Ishikawa (cell line): ENCODE results near the gene UNC13A.
A peak's percentile ranks its signal among the peaks of the same experiment; 100 is the strongest.

Experiments used
- CEBPB ChIP-seq: IDR thresholded peaks from 2 replicates; pipeline ENCODE4 v1.6.1; 2012
- EGR1 ChIP-seq: IDR thresholded peaks from 2 replicates; pipeline ENCODE4 v1.6.1; 2012
- EP300 ChIP-seq: IDR thresholded peaks from 2 replicates; pipeline ENCODE4 v1.6.1; 2012; ENCODE audit warnings: borderline replicate concordance
- NFIC ChIP-seq: IDR thresholded peaks from 2 replicates; pipeline ENCODE4 v1.6.1; 2012
- RAD21 ChIP-seq: IDR thresholded peaks from 2 replicates; pipeline ENCODE4 v1.6.1; 2012; ENCODE audit warnings: low read depth
- TAF1 ChIP-seq: IDR thresholded peaks from 2 replicates; pipeline ENCODE4 v1.6.1; 2012; ENCODE audit warnings: low read depth, mild to moderate bottlenecking
- TEAD4 ChIP-seq: IDR thresholded peaks from 2 replicates; pipeline ENCODE4 v1.6.1; 2012
- YY1 ChIP-seq: IDR thresholded peaks from 2 replicates; pipeline ENCODE4 v1.6.1; 2012; ENCODE audit warnings: low read depth
- TF ChIP-seq, protein P1 (sequence below): IDR thresholded peaks from 2 replicates; pipeline ENCODE4 v1.6.1; 2012; ENCODE audit warnings: low read depth, mild to moderate bottlenecking
- TF ChIP-seq, protein P2 (sequence below): IDR thresholded peaks from 2 replicates; pipeline ENCODE4 v1.6.1; 2012

DNA sequence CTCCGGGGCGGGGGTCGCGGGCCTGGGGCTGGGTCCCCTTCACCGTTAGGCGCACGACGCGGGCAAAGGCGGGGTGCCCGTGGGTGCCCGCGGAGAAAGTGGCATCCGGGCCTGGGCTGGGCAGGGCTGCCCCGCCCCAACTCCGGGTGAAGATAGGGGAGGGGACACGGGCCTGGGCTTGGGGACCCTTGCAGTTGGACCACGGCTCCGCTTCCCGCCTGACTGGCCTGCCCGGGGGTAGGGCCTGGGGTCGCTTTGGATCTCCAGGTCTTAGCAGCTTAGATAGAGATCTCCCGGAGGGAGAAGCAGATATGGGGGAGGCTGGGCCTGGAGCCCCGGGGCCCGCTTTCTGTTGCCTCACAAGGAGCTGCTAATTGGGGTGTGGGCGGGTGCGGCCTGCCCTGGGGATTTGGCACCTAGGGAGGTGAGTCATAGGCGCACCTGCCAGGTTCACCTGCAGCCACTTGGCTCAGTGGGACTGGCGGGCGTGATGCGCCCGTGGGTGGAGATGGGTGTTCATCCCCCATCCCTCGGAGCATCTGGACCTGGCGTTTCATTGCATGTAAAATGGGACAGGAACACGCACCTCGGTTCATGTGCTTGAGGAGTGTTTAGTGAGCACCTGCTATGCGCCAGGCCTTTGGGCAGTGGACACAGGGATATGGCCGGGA lies 31.7 kb upstream of the UNC13A start:
- no peak; the same call in 1 of the 2 replicates for TF ChIP-seq CEBPB
- no peak for TF ChIP-seq YY1
- no peak for TF ChIP-seq RAD21
- peak; percentile 89 for TF ChIP-seq NFIC
- TF ChIP-seq, protein P1, sequence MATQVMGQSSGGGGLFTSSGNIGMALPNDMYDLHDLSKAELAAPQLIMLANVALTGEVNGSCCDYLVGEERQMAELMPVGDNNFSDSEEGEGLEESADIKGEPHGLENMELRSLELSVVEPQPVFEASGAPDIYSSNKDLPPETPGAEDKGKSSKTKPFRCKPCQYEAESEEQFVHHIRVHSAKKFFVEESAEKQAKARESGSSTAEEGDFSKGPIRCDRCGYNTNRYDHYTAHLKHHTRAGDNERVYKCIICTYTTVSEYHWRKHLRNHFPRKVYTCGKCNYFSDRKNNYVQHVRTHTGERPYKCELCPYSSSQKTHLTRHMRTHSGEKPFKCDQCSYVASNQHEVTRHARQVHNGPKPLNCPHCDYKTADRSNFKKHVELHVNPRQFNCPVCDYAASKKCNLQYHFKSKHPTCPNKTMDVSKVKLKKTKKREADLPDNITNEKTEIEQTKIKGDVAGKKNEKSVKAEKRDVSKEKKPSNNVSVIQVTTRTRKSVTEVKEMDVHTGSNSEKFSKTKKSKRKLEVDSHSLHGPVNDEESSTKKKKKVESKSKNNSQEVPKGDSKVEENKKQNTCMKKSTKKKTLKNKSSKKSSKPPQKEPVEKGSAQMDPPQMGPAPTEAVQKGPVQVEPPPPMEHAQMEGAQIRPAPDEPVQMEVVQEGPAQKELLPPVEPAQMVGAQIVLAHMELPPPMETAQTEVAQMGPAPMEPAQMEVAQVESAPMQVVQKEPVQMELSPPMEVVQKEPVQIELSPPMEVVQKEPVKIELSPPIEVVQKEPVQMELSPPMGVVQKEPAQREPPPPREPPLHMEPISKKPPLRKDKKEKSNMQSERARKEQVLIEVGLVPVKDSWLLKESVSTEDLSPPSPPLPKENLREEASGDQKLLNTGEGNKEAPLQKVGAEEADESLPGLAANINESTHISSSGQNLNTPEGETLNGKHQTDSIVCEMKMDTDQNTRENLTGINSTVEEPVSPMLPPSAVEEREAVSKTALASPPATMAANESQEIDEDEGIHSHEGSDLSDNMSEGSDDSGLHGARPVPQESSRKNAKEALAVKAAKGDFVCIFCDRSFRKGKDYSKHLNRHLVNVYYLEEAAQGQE, result no peak
- no peak for TF ChIP-seq EP300
- TF ChIP-seq, protein P2, sequence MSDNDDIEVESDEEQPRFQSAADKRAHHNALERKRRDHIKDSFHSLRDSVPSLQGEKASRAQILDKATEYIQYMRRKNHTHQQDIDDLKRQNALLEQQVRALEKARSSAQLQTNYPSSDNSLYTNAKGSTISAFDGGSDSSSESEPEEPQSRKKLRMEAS, result no peak
- TF ChIP-seq TEAD4, result no peak
- no peak for TF ChIP-seq TAF1
- peak; percentile 89 for TF ChIP-seq EGR1
